Progenitor cell of endocrine pancreas (in vitro differentiated cells): ENCODE results near the gene ZSCAN5B. TPM values are rescaled to one million over a fixed set of nuclear protein-coding genes. Genes with fewer than 3 reads are reported as not detected.

Experiments
- DNase-seq: peaks from one replicate; pipeline ENCODE4 v3.0.0; 2021; ENCODE audit warnings: low spot score; ENCODE audit not compliant: unreplicated experiment
- H3K27ac Mint-ChIP-seq: 2 replicates; pipeline ENCODE4 v1.8.0; 2021; ENCODE audit warnings: mild to moderate bottlenecking, moderate library complexity, mixed read lengths
- H3K27me3 Mint-ChIP-seq: 2 replicates; pipeline ENCODE4 v1.8.0; 2021; ENCODE audit warnings: mixed read lengths
- H3K36me3 Mint-ChIP-seq: 2 replicates; pipeline ENCODE4 v1.8.0; 2022; ENCODE audit warnings: mixed read lengths; ENCODE audit not compliant: insufficient read depth
- H3K4me1 Mint-ChIP-seq: 2 replicates; pipeline ENCODE4 v1.8.0; 2021; ENCODE audit warnings: low read depth, mixed read lengths
- H3K4me3 Mint-ChIP-seq: 2 replicates; pipeline ENCODE4 v1.8.0; 2021; ENCODE audit warnings: low read depth, mild to moderate bottlenecking, moderate library complexity, mixed read lengths
- H3K9me3 Mint-ChIP-seq: 2 replicates; pipeline ENCODE4 v1.8.0; 2021; ENCODE audit warnings: low read depth, mixed read lengths
- CTCF ChIP-seq: fragments of 200-600 bp; sonication (generic); IDR thresholded peaks from one replicate; pipeline ENCODE4 v1.5.0; 2021; ENCODE audit warnings: antibody characterized with exemption, mild to moderate bottlenecking; ENCODE audit not compliant: unreplicated experiment
- total RNA-seq: library from RNA; stranded (reverse); gene quantifications from 2 replicates; pipeline ENCODE4 v1.2.1, GENCODE V29; 2021

ZSCAN5B gene
- total RNA-seq, 1 donor from 2014 or later, result not detected

- Mint-ChIP-seq H3K36me3 (peaks cover 2% of the 10 kb centered on the region), H3K27me3 (no peaks in the 10 kb centered on the region), H3K27ac (peak overlapping the region; percentile 97), H3K4me1 (peaks cover 40% of the 10 kb centered on the region), H3K9me3 (no peaks in the 10 kb centered on the region), H3K4me3 (peak overlapping the region; percentile 83)
- DNase-seq, result no peak
- TF ChIP-seq CTCF, result no peak
Measured at GRCh38 chr19:56139847-56140582, 57.6 kb downstream of the ZSCAN5B start.

Other genes starting within 250 kb of the ZSCAN5B start
- not detected in 2 replicates for gene NLRP8, start 250.0 kb downstream of the ZSCAN5B start, total RNA-seq
- not detected in 2 replicates for gene NLRP5, start 211.0 kb downstream of the ZSCAN5B start, total RNA-seq
- 33.9 and 34.3 TPM in 2 replicates for gene ZNF787, start 76.5 kb downstream of the ZSCAN5B start, total RNA-seq
- 132 and 135 TPM in 2 replicates for gene ZNF444, start 56.5 kb downstream of the ZSCAN5B start, total RNA-seq
- not detected in 2 replicates for gene GALP, start 21.8 kb downstream of the ZSCAN5B start, total RNA-seq
- gene ZSCAN5C, start 4.5 kb upstream of the ZSCAN5B start, total RNA-seq, result not detected in 2 replicates
- gene EDDM13, start 75.0 kb upstream of the ZSCAN5B start, total RNA-seq, result not detected in 2 replicates
- 15.3 and 19.1 TPM in 2 replicates for gene ZSCAN5A, start 117.1 kb upstream of the ZSCAN5B start, total RNA-seq
- 6.6 and 8.0 TPM in 2 replicates for gene ZNF582, start 195.8 kb upstream of the ZSCAN5B start, total RNA-seq
- gene ZNF583, start 206.5 kb upstream of the ZSCAN5B start, total RNA-seq, result 10.1 and 11.3 TPM in 2 replicates